CMK (cell line): Measurements from ENCODE around the gene TPD52L1.

ENCODE experiments used
- DNase-seq: peaks from one replicate; pipeline ENCODE4 v3.0.0-alpha.2; 2010; ENCODE audit warnings: low read depth

TPD52L1 gene

DNA sequence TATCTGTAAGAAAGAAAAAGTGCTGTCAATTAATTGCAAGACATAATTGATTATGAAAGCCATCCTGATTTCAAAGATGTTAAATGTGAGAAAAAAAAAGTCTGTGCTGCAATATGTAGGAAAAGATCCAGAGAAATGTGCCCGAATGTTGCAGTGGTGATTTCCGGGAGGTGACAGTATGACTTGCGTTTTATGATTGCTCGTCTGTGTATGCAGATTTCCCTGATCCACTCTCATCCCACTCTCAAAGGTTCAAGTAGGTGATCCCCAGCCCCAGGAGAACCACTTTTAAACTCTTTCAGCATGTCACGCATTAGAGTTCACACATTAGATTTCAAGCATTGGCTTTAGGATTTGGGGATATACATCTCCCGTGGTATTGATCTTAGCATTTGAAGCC is 57.8 kb downstream of the TPD52L1 start:
- no peak for DNase-seq

DNA sequence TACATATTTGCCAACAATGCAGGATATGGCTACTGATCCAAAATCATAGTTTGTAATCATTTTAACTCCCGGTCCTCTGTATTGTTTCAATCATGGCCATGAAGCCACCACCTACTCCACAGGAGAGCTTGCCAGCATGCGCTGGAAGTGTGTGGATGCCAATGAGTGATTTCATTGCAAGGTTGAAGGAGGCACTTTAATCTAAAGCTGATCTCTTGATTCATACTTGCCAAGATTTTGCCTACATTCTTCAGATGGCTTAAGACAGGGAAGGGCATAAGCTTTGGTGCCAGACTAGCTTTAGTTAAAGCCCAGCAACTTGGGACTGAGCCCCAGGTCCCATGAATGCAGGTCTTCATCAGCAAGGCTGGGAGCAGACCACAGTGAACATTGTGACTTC is 58.8 kb downstream of the TPD52L1 start:
- DNase-seq: no peak

DNA sequence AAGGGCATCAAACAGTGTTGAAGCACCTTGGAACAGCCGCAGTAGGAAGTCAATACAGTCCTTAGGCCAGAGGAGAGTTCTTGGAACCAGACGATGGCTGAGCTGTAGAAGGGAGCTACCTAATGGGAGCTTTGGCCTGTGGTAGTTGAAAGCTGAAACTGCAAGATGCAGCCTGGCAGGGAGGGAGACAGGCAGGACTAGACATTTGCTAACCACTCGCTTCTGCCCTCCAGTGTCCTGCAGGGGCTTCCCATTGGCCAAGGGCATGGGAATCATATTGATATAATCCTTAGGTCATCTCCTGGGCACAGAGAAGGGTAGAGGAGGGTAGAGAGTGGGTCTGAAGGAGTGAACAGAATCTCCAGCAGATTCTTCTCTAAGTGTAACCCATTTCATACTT is 60.4 kb downstream of the TPD52L1 start:
- no peak for DNase-seq

DNA sequence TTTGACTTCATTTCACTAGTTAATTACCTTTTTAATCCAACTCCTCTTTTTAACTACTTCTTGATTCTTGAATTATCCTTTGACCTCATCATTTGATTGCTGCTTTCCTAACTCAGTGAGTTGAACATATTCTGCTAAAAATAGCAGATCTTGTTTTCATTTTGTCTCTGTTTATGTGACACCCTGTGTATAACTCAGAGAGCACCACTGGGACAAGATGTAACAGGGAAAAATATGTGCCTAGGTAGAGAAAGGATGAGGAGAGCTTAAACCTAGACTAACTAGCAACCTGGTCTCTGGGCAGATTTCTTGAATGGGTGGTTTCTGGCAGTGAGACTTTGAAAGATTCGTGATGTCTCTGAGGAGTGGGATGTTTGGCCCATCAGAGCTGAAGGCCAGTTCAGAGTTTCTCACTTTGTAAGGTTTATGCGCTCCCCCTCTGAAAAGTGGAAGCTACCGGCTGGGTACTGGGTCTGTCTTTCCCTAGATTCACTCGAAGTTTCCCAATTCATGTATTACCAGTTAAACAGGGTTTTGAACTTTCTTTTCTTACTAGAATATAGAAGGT is 61.8 kb downstream of the TPD52L1 start:
- no peak for DNase-seq

DNA sequence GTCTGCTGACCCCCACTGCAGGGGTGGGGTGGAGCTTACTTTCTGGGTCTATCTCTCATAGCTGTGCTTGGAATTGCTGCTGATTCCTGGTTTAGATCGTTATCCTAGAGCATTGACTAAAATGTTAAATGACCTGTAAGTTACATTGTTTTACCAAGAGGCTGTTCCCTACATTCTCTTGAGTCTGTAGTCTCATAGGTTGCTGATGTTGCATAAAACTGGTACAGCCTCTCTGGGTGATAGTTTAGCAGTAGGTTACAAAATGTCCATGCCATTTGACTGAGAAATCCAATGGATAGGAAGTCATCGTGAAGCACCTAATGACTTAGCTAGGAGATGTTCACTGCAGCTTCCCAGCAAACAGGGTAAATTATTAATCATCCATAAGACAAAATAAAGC is 62.4 kb downstream of the TPD52L1 start:
- no peak for DNase-seq

DNA sequence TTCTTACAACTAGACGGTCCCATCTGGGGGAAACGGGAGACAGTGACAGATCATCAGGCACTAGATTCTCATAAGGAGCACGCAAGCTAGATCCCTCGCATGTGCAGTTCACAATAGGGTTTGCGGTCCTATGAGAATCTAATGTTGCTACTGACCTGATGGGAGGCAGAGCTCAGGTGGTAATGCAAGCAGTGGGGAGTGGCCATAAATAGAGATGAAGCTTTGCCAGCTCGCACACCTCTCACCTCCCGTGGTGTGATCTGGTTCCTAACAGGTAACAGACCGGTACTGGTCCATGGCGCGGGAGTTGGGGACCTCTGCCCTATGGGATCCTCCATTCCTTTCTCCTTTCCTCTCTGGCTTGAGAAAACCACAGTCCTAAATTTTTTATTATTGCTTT is 63.8 kb downstream of the TPD52L1 start:
- no peak for DNase-seq

DNA sequence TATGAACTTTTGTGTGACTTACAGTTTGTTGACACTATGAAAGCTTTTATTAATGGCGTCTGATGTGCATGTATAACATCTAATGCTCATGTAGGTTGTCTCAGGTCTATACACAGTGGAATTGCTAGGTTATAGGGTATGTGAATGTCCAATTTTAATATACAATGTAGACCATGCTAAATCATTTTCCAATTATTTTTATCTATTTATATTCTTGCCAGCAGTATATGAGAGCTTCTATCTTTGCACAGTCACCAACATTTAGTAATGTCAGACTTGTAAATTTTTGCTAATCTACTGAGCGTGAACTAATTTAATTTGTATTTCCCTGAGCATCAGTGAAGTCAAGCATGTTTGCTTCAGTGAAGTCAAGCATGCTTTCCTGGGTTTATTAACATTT is 64.4 kb downstream of the TPD52L1 start:
- no peak for DNase-seq

DNA sequence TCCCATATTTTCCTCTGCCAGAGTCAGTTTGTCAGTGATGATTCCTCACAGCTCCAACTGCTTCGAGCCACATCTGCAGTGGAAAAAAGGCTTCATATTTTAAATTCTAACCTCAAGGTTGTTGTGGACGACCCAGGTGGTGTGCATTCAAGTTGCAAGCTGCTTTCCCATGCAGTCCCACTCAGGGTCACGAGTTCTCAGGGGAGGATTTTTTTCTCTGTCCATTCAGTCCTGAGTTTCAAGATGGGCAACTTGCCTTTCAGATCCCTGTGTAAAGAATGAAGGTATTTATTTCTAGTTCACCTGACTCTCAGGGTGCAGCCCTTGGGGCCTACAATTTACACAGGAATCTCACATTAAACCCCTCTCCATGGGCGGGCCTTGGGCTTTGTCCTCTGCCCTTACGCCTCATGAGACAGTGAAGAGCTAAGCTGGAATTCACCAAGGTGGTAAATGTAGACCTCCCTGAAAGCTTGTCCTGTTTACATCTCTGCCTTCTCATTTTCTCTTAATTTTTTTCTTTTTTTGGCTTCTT is 65.9 kb downstream of the TPD52L1 start:
- no peak for DNase-seq

DNA sequence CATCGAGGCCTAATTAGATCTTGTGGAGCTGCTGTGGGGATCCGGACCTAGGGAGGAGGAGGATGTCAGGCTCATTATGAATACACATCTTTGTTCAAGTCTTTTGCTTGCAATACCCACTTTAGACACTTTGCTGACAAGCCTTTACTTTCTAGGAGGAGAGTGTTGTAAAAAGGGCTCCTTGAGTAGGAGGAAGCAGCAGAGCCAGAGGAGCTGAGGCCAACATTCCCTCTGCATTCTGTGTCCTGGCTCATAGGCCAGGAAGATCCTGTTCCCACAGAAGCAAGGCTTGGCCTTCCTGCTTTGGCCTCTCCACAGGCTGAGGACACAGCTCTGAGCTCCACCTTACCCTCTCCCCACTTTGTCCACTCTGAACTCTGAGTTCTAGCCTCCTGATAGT is 67.1 kb downstream of the TPD52L1 start:
- no peak for DNase-seq

DNA sequence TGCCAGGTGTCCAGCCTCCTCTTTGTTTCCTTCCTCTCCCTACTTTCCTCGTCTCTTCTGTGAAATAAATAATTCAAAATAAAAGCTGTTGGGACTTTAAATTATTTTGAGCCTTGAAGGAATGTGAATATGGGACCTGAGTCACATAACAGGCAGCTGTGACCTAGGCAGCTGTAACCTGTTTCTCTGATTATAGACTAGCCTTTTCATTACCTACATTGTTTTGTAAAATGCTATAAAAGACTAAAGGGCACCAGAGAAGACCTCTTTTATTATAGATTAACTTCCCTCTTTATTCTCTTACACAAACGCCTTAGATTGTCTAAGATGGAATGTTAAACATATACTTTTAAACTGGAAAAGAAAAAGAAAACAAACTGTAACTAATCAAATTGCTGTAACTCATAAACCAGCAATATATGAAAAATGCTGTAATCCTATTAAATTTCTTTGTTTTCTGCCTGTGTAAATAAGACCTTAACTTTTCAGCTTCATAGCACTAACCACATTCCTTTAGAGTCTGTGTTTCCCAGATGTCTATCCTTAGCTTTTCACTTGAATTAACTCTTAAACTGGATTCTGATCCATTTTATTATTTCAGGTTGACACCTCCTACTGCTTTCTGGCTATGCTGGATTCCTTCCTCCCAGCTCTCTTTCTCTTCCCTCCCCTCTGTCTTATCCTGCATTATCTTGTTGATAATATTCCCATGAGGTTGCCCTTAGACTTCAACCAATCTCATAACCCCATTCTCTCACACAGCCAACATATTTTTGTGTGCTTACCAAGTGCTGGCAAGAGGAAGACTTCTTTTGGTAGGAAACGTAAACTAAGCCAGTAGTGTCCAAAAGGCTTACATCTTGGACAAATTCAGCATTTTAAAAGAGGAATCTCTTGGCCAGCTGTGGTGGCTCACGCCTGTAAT is 69.2 kb downstream of the TPD52L1 start:
- DNase-seq: no peak

DNA sequence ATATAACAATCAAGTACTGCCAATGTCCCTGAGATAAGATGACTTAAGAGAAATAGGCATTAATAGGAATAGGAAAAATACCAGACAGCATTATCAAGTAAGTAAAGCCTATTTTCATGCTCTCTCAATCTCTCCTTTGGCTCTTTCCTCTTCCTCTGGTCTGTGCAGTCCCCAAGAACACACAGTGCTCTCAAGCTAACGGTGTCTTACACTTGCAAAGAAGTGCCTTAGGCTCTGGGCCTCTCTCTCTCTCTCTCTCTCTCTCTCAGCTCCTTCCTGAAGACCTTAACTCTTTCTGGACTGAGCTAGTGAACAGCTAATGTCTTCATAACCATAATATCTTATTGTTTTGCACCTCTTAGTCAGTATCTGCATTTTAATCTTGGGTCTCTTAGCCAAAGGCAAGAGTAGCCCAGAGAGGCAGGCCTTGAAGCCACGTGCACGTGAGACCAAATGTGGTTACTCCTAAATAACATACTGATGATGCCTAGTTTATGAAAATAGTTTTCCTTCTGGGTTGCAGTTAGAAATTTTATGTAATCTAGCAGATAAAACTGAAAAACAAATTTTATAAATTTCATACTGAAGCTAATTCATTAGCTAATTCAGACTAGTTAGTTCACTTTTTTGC is 70.8 kb downstream of the TPD52L1 start:
- DNase-seq: no peak

DNA sequence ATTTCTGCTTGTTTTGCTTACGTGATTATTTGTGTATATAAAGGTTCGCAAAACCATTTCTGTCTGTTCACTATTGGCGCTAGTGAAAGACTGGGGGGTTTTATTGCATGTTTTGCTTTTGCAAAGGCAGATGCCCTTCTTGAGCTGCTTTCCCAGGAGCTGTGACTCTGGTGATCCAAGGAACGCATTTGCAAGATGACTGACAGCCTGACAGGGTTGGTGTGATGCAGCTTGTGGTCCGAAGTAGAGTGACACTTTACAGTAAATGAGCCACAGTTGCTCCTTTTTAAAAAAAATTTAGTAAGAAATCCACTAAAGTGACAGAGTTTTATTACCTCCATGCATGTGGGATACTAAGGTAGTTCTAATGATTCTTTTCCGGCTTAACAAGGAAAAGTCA is 73.7 kb downstream of the TPD52L1 start:
- no peak for DNase-seq

DNA sequence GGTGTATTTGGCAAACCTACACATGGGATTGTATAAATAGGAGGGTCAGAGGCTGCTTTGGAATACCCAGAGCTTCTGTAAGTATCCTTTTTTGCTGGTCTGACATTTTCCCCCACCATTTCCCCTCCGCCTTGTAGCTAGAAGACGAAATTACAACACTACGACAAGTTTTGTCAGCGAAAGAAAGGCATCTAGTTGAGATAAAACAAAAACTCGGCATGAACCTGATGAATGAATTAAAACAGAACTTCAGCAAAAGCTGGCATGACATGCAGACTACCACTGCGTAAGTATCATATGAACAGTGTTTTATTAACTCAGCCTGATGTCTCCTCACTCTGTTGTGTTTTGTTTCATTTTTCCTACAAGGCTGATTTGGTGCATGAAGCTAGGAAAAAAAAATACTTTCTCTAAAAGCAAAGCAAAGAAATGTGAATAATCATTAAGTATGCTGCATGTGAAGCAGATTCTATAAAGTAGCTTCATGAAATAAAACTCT is 75.5 kb downstream of the TPD52L1 start:
- no peak for DNase-seq

DNA sequence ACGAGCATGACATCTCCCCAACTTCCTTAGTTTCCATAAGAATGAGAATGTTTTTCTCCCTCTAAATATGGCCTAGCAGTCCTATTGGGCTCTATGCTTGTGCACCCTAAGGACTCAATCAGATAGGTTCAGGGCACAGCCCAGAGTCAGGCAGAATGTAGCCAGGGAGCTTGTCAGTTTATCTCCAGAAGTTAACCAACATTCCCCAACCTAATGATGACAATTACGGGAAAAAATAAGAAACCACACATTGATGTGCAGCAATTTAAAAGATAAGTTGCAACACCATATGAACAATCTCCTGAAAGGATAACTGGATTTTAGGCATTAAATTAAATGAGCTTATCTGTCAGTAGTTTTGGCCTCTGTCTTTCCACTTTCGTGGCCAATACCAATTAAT is 77.1 kb downstream of the TPD52L1 start:
- no peak for DNase-seq

DNA sequence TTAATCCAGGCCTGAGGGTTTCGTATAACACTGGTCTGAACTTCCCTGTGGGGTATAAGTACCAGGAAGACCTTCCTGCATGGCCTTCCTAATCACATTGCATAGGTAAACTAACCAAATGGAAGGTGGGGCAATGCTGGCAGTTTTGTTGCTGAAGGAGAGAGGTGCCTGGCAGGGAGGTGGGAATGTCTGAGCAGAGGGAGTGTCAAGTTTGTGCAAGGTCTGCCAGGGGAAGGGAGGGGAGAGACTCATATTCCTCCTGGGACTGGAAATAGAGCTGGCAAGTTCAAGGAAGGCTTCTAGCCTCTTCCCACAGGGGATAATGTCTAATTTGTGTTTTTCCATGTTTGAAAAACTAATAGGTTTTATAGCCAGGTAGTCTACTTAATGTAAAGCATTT is 77.6 kb downstream of the TPD52L1 start:
- no peak for DNase-seq

DNA sequence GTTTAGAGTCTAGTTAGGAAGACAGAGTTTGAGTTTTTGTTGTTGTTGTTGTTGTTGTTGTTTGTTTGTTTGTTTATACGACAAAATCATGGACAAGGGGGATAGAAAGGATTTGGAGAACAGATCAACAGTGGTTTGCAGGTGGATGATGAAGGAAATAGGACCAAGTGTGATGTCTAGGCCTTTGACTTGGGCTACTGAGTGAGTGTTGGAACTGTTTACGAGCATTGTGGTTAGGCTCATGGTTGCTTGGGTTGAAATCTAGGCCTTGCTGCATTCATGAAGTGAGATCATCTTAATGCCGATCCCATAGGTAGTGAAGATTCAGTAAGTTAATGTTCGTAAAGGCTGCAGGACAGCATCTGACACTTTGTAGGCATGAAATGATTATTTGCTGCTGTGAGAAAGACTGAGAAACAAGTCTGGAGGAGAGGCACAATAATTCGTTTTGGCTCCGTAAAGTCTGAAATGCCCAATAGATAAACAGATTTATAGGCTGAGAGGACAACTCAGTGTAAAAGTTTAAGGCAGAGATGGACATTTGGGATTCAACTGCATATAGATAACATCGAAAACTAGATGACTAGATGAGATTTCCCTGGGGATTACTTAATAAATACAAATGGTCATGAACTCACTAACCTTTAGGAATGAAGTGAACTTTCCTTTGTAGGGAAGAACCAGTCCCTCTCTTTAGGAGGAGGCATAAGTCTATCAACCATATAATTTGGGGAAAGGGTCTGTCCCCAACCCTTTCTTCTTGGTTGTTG is 78.2 kb downstream of the TPD52L1 start:
- DNase-seq: no peak

DNA sequence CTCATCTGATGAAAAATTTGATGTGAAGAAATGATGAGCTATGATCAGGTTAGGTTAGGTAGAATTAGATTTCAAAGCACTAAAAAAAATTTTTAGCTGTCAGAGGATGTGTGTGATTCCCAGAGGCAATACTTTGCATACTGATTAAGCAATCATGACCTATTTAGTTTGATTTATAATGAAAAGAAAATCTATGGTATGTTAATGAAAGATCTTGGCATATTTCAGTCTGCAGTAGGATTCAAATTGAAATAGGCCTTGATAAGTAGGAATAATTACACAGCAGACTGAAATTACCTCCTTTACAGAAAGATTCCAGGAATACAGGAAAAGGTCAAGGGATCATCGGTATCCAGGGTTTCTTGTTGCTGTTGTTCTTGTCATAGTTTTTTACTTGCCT is 78.9 kb downstream of the TPD52L1 start:
- no peak for DNase-seq

DNA sequence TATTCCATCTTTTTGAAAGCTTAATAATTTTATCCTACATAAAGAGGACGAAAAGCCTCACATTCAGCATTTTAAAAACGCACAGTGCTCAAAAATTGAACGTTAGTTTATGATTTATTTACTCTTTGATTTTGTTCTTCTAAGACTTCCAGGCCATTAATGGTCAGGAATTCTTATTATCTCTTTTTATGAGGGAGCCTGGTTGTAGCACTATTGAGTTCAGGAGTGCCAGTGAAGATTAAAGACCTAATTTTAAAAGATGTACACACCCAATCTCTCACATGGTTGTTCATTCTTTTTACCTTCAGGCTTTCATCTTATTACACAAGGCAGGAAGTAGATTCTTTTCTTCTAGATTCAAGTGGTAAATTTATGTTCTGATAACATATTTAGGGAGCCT is 79.6 kb downstream of the TPD52L1 start:
- no peak for DNase-seq

DNA sequence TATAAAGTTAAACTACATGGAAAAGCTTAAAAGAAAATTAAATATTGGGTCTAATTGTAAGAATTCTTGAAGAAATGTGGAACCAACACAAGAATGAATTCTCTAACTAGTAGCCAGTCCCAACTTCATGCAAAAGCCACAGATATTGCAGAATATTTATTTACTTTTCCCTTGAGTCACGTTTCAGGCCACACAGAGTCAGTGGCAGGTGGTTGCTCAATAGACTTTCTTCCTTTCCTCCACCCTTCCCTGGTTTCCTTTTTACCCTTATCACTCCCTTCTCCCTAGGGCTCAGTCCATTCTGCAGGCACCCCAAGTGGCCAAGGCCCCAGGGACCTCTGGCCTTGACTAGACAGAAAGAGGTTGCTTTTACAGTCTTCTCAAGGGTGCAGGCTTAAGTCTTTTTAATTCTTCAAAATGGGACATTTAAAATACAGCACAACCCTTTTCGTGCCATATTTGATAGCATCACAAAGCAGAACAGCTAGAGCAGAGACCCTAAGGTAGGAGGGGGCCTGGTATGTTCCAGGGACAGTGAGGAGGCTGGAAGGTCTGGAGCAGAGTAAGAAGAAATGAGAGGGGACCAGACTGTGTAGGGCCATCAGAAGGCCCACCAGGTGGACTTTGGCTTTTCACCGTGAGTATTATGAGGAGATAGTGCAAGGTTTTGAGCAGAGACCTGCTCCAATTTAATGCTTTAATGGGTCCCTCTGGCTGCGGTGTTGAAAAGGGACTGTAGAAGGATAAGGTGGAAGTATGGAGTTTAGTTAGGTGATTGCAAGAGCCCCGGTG is 83.2 kb downstream of the TPD52L1 start:
- DNase-seq: no peak

DNA sequence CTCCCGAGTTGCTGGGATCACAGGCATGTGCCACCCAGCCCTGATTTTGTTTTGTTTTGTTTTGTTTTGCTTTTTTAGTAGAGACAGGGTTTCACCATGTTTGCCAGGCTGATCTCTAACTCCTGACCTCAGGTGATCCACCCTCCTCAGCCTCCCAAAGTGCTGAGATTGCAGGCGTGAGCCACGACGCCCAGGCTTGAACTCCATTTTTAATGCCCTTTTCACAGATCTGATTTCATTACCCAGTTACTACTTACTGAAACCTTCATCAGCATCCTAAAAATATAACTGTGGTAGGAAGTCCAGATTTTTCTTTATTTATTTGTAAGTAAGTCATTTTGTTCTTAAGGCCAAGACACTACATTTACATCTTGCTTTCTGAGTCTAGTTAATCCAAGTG is 84.2 kb downstream of the TPD52L1 start:
- DNase-seq: no peak

DNA sequence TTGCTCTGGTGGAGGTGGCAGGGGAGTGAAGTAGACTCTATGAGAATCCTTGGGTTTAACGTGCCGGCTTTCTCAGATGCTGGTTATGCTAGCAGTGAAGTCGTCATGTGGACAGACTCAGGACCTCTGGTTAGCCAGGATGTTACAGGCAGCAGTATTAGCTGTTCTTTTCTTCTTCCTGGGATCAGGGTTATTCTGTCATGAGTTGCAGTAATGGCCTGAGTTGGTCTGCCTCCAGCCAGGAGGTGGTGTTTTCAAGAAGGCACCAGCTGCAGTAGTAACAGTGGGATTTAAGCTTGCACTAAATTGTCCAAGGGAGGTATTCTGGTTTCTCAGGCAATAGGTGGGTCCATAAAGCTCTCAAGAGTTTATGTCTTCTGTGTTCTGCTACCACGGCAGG is 91.5 kb downstream of the TPD52L1 start:
- no peak for DNase-seq
